Activated CD4-positive, CD25-positive, alpha-beta regulatory T cell treated with anti-CD3 and anti-CD28 coated beads, Interleukin-2, amount 50 U/mL, for 24 hours (primary cell): ENCODE results near the gene SNTG2.
"Not testable (repeated sequence)": the region's sequence is repeated elsewhere in the genome, so short reads cannot be mapped to it uniquely, and the experiment has no call there.

ENCODE experiments used
- ATAC-seq, 2 donors: fragments of 150-1000 bp; cut with Tn5 transposase; one replicate each; pipeline ENCODE4 v1.10.0; 2021; ENCODE audit warnings: mild to moderate bottlenecking in 1 of 2, moderate library complexity in 1 of 2

Gene SNTG2

GRCh38 chr2:1207962-1208510 is 257.4 kb downstream of the SNTG2 start:
- ATAC-seq: no peak

DNA sequence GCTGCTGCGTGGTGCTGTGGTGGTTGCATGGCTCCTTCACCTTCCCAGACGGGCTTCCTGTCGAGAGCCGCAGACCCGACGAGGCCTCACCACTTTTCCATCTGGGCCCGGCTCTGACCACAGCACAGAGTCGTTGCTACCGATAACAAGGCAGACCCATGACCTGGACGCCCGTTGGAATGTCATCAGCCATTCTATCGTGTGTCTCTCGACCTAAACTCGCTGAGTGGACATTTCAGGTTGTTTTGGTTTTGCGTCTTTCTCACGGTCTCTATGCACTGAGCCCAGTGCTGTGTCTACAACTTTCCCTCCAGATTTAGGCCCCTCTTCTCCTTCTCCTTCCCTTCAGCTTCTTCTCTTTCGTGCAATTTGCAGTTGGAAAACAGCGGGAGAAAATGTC is 257.9 kb downstream of the SNTG2 start:
- no peak for ATAC-seq

- no peak for ATAC-seq
Observed at GRCh38 chr2:1209246-1209645, 258.6 kb downstream of the SNTG2 start.

- ATAC-seq: no peak
Observed at GRCh38 chr2:1209761-1210160, 259.1 kb downstream of the SNTG2 start.

GRCh38 chr2:1210352-1210751 is 259.7 kb downstream of the SNTG2 start:
- ATAC-seq: no peak

DNA sequence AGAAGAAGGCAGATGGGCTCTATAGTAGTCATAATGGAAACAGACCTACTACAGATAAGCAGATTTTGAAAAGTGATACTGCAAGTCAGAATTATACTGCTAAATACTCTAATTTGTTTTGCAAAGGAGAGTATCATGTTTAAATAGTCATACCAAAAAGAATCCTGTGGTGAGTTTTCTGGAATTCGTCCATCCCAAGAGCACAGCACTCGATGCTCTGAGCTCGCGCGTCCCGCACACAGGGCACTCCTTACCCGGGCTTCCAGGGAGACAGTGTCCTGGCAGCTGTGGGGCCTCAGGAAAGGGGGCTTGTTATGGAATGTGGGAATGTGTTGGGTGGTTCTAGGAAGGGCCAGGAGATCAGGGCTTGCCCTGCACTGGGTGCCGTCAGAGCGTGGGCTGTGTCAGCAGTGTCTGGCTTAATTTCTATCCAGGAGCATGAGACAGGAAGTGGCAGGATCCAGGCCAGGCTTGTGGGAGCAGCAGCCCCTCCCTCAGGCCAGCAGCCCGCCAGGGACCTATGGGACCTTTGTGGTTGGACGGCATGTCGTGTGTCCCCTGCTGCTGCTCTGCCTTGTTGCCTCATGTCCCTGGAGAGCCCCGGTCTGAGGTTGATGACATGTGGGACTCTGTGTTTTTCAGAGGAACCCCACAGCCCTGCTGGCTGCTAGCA is 269.4 kb downstream of the SNTG2 start:
- ATAC-seq: no peak

DNA sequence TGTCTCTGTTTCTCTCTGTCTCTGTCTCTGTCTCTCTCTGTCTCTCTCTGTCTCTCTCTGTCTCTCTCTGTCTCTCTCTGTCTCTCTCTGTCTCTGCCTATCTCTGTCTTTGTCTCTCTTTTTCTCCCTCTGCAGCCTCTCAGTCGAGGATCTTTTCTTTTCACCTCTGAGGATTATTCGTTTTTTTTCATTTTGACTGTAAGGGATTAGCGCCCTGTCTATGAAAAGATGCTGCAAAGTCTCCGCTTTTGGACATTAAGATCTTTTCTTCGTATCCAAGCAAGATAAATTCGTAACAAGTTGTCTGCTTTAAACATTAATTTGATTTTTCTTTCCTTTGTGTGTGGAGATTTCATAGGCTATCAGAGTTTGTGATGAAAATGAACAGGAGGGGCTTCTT is 271.4 kb downstream of the SNTG2 start:
- ATAC-seq: no peak

- no peak for ATAC-seq
Observed at GRCh38 chr2:1223791-1224190, 273.1 kb downstream of the SNTG2 start.

GRCh38 chr2:1224901-1225300 is 274.3 kb downstream of the SNTG2 start:
- no peak for ATAC-seq

DNA sequence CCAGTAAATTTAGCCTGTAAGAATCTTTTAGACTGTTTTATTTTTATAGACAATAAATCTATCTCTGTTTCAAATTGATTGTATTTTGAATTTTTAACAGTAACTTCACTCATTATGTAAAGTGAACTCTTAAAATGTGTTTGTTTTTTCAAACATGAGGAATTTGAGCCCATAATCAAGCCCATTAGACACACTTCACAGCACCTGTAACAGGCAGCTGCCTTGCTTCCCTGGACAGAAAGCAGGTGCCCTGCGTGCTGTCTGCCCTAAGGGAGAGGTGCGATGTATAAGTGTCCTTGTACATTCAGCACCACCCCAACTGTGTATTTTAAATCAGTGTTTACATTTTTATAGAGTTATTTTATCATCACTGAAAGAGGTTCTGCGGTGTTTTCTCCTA is 276.1 kb downstream of the SNTG2 start:
- ATAC-seq: no peak

DNA sequence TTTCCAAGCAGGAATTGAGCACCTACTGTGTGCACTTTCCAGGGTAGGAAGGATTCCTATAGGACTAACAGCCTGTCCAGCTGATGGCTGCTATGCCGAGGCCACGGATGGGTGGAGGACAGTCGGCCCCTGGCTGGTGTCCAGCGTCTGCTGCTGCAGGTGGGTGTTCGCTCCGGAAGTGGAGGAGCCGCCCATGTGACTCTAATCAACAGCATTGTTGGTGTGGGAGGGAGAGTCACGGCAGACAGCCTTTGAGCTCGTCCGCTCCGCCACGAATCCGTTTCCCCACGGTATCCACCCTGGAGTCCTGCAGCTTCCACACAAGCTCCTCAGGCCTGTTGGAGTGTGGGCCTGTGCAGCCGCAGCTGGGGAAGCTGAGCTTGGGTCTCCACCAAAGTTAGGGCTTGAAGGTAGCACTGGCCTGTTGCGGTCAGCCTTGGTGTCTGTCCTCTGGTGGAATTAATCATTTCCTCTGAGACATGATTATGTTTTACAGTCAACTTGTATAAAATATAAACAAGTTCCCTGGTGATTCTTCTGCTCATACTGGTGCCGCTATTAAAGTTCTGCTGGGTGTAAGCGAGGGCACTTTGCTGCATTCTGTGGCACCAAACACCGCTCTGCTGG is 276.7 kb downstream of the SNTG2 start:
- ATAC-seq: no peak

DNA sequence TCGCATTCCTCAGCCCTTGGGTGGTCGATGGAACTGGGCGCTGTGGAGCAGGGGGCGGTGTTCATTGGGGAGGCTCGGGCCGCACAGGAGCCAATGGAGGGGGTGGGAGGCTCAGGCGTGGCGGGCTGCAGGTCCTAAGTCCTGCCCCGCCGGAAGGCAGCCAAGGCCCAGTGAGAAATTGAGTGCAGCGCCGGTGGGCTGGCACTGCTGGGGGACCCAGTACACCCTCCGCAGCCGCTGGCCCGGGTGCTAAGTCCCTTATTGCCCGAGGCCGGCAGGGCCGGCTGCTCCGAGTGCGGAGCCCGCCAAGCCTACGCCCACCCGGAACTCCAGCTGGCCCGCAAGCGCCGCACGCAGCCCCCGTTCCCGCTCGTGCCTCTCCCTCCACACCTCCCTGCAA is 278.9 kb downstream of the SNTG2 start:
- not testable (repeated sequence) for ATAC-seq

DNA sequence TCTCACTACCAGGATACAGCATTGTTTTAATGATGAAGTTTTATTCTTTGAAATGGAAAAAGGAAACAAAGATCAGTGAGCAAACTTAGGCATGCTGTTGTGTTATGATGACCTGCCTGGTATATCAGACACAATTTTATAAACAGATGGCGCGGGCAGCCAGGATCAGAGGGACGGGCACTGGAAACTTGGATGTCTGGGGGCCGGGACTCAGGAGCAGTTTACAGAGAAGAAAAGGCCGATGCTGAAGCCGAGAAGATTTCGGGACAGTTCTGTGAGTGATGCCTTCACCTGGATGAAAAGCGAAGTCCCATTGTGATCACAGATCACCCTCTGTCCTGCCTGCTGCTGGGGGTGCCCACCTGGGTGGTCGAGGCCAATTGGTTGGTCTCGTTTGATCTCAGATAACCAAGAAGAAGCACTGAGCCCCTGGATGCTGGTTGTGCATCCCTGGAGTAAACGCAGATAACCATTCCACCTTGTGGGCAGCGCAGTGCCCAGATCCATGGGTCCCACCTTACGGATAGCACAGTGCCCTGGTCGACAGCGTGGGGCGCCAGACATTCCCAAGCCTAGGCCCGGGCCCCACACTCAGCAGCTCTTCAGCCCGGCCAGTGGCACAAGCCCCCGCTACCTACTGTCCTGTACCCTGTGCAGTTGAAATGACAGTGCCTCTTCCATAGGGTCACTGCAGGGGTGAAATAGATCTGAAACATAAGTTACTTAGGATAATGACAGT is 279.7 kb downstream of the SNTG2 start:
- ATAC-seq: no peak

GRCh38 chr2:1231466-1232063 is 280.9 kb downstream of the SNTG2 start:
- no peak for ATAC-seq

GRCh38 chr2:1233281-1233680 is 282.6 kb downstream of the SNTG2 start:
- ATAC-seq: no peak

DNA sequence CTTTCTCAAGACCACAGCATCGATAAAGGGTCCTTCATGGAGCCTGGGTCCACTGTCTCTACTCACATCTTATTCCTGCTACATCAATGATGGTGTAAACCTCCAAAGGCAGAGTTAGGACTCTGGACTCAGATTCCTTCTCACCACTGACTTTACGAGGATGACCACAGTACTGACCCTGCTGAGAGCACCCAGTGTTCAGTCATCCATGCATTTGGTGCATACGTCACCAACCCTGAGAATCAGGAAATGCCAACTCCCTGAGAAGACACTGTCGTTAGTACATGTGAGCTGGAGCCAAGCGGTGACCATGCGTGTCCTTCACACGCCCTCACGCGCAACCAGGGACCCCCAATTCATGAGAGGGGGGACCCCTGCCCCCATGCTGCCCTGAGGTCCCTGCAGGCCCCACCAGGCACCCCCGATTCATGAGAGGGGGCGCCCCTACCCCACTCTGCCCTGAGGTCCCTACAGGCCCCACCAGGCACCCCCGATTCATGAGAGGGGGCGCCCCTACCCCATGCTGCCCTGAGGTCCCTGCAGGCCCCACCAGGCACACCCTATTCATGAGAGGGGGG is 284.2 kb downstream of the SNTG2 start:
- ATAC-seq: no peak

DNA sequence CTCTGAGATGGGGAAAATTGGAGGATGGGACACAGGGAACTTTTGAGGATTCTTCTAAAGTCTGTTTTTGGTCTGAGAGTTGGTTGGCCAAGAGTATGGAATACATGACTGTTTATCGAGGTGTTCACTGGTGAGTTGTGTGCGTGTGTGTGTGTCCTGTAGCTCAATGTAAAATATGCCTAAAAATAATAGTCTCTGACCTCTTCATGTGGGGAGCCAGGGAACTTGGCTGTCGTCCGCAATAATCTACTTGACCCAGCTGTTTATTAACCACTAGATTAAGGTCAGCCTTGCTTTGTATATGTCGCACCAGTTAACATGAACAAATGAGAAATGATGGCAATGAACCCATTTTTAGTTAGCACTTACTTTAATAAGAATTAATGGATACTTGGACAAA is 285.2 kb downstream of the SNTG2 start:
- no peak for ATAC-seq

- ATAC-seq: no peak
Observed at GRCh38 chr2:1236606-1237005, 286.0 kb downstream of the SNTG2 start.

DNA sequence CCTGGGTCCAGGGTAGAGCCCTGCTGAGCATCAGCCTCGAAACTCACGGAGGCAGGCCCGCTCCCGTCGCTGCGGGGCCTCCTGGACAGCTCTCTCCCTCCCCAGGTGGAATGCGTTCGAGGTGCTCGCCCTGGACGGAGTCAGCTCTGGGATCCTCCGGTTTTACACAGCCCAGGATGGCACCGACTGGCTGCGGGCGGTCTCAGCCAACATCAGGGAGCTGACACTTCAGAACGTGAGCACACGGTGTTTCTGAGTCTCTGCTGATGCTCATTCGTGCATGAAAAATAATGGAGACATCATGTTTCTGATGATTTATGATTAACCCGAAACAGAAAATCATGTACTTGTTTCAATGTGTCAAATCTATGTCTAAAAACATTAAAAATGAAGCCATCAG is 287.1 kb downstream of the SNTG2 start:
- no peak for ATAC-seq

DNA sequence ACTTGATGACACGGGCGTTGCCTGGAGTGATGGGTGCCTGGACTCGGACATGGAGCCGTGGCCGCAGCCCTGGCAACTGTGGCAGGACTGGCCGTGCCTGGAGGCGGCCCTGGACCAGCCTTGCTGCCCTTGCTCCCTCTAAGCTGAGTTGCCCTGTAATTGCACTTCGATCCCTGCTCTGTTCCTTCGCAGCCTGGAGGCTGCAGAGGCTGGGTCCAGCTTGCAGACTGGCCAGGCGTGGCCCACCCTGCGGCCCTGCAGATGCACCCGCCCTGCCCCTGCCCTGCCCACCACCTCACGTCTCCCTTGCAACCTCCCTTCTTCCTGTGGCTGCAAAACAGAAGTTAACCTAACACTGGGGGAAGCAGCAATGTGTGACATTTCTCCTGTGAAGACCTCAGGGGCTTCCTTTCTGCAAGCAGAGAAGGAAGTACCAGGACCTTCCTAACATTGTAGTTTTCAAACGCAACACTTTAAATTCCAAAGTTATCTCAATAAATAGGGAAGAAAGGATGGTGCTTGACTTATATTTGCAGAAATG is 288.0 kb downstream of the SNTG2 start:
- no peak for ATAC-seq

DNA sequence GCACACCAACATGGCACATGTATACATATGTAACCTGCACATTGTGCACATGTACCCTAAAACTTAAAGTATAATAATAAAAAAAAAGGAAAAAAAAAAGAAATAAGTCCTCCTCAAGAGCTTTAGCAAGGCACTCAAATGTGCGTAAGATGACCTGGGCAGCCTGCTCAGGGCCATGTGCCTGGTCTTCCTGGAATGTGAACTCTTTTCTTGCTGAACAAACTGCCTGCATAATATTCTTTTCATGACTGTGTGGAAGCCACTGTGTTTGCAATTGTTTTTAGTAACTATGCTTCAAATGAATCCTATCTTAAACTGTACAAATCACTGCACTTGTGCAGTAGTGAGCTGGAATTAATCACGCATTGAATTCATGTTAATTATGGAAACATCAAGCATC is 294.5 kb downstream of the SNTG2 start:
- no peak for ATAC-seq

DNA sequence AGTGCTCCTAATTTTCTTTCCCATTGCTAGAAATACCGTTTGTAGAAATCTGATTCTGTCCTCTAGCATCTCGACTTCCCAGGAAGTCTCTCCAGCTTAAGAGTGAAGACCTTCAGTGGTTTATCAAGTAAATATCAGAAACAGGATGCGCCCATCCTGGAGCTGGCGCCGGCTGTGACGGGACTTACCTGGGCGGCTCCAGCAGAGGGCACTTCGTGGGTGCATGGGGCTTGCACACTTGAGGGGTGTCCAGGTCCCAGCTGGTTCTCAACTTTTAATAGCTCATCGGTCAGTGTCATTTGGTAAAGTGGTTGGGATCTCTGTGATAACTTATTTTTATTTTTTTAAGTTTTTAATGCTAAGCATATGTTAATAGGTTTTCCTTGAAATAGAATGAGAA is 295.6 kb downstream of the SNTG2 start:
- no peak for ATAC-seq

DNA sequence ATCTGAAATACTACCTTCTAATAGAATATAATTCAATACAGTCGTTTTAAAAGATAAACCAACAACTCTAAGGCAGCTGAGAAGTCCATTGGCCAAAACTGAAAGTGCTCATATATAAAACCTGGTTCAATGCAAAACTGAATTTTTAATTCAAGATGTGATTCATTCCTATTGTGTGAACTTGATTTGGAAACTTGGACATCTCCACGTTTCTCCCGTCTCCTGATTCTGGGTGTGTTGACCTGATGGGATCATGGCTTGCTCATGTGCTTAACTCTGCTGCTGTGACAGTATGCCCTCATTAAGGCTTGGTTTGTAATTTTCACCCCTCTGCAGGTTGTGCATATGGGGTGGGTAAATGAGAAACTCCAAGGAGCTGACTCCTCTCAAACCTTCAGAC is 296.3 kb downstream of the SNTG2 start:
- no peak for ATAC-seq
